Parathyroid adenoma (tissue), 2 donors: Measurements from ENCODE around the gene TAMALIN.
A peak's percentile ranks its signal among the peaks of the same experiment; 100 is the strongest.

Source experiments
- H2AFZ ChIP-seq: fragments of 300-600 bp; sonication (generic); one replicate; pipeline ENCODE4 v1.7.0; 2017; ENCODE audit warnings: antibody characterized with exemption, mild to moderate bottlenecking
- H3K27ac ChIP-seq: fragments of 300-600 bp; sonication (generic); one replicate; pipeline ENCODE4 v1.7.0; 2017
- H3K27me3 ChIP-seq: fragments of 300-600 bp; sonication (generic); one replicate; pipeline ENCODE4 v1.7.0; 2017; ENCODE audit warnings: low read length; ENCODE audit not compliant: control insufficient read depth, insufficient read depth
- H3K36me3 ChIP-seq: fragments of 300-600 bp; sonication (generic); one replicate; pipeline ENCODE4 v1.7.0; 2017; ENCODE audit warnings: low read length; ENCODE audit not compliant: control insufficient read depth, insufficient read depth
- H3K4me1 ChIP-seq: fragments of 300-600 bp; sonication (generic); one replicate; pipeline ENCODE4 v1.7.0; 2017; ENCODE audit warnings: control low read depth
- H3K4me2 ChIP-seq: fragments of 300-600 bp; sonication (generic); one replicate; pipeline ENCODE4 v1.7.0; 2017; ENCODE audit warnings: low read length
- H3K4me3 ChIP-seq: fragments of 300-600 bp; sonication (generic); one replicate; pipeline ENCODE4 v1.7.0; 2017; ENCODE audit warnings: low read depth, low read length
- H3K79me2 ChIP-seq: fragments of 300-600 bp; sonication (generic); one replicate; pipeline ENCODE4 v1.7.0; 2017; ENCODE audit warnings: control low read depth
- H3K9ac ChIP-seq: fragments of 300-600 bp; sonication (generic); one replicate; pipeline ENCODE4 v1.7.0; 2017; ENCODE audit warnings: mild to moderate bottlenecking
- H3K9me3 ChIP-seq: fragments of 300-600 bp; sonication (generic); one replicate; pipeline ENCODE4 v1.7.0; 2017; ENCODE audit warnings: low read length; ENCODE audit not compliant: control insufficient read depth
- TF ChIP-seq, protein P1 (sequence below): fragments of 300-600 bp; sonication (generic); IDR thresholded peaks from one replicate; pipeline ENCODE4 v1.7.0; 2017; ENCODE audit warnings: antibody characterized with exemption, mild to moderate bottlenecking
- donor health status: primary hyperparathyroidism.

Gene TAMALIN

DNA sequence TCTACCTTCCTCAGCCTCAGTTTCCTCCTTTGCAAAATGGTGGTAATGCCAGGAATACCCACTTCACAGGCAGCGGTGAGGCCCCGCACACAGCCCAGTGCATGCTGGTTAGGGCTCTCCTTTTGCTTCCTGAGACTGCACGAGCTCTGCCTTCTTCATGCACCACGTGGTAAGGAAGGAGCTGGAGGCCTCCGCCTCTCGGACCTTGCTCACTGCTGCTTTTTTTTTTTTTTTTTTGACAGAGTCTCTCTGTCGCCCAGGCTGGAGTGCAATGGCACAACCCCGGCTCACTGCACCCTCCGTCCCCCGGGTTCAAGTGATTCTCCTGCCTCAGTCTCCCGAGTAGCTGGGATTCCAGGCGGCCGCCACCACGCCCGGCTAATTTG is 18.1 kb downstream of the TAMALIN start:
- no peak overlapping the region for H3K9ac ChIP-seq
- H3K4me3 ChIP-seq: no peak overlapping the region
- H3K27me3 ChIP-seq: no peaks in the 10 kb centered on the region
- no peak overlapping the region for H3K4me2 ChIP-seq
- H3K4me1 ChIP-seq: peaks cover 7% of the 10 kb centered on the region
- H3K79me2 ChIP-seq: no peaks in the 10 kb centered on the region
- peak overlapping the region; percentile 99 for H2AFZ ChIP-seq
- H3K27ac ChIP-seq: peak overlapping the region; percentile 77
- TF ChIP-seq, protein P1, sequence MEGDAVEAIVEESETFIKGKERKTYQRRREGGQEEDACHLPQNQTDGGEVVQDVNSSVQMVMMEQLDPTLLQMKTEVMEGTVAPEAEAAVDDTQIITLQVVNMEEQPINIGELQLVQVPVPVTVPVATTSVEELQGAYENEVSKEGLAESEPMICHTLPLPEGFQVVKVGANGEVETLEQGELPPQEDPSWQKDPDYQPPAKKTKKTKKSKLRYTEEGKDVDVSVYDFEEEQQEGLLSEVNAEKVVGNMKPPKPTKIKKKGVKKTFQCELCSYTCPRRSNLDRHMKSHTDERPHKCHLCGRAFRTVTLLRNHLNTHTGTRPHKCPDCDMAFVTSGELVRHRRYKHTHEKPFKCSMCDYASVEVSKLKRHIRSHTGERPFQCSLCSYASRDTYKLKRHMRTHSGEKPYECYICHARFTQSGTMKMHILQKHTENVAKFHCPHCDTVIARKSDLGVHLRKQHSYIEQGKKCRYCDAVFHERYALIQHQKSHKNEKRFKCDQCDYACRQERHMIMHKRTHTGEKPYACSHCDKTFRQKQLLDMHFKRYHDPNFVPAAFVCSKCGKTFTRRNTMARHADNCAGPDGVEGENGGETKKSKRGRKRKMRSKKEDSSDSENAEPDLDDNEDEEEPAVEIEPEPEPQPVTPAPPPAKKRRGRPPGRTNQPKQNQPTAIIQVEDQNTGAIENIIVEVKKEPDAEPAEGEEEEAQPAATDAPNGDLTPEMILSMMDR: no peak
- no peaks in the 10 kb centered on the region for H3K9me3 ChIP-seq
- H3K36me3 ChIP-seq: no peaks in the 10 kb centered on the region

DNA sequence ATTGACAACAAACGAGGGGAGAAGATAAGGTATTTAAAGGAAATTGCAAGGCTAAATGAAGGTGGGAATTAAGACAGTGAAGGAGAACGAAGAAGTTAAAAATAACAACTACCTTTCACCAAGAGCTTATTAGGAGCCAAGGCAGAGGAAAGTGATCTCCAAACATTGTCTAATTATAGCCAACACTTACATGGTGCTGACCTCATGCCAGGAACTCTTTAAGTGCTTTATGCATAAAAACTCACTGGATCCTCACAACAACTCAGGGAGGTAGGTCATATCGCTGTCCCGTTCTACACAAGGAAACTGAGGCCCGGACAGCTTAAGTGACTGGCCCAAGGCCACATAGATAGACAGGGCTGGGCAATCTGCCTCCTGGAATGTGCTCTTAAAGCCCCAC is 19.5 kb downstream of the TAMALIN start:
- Histone ChIP-seq H2AFZ (peak overlapping the region; percentile 99), H3K4me3 (no peak overlapping the region), H3K9ac (no peak overlapping the region), H3K79me2 (no peaks in the 10 kb centered on the region), H3K9me3 (no peaks in the 10 kb centered on the region), H3K36me3 (no peaks in the 10 kb centered on the region), H3K4me1 (peaks cover 7% of the 10 kb centered on the region), H3K27ac (peak overlapping the region; percentile 77), H3K4me2 (no peak overlapping the region), H3K27me3 (no peaks in the 10 kb centered on the region)
- TF ChIP-seq, protein P1: no peak

DNA sequence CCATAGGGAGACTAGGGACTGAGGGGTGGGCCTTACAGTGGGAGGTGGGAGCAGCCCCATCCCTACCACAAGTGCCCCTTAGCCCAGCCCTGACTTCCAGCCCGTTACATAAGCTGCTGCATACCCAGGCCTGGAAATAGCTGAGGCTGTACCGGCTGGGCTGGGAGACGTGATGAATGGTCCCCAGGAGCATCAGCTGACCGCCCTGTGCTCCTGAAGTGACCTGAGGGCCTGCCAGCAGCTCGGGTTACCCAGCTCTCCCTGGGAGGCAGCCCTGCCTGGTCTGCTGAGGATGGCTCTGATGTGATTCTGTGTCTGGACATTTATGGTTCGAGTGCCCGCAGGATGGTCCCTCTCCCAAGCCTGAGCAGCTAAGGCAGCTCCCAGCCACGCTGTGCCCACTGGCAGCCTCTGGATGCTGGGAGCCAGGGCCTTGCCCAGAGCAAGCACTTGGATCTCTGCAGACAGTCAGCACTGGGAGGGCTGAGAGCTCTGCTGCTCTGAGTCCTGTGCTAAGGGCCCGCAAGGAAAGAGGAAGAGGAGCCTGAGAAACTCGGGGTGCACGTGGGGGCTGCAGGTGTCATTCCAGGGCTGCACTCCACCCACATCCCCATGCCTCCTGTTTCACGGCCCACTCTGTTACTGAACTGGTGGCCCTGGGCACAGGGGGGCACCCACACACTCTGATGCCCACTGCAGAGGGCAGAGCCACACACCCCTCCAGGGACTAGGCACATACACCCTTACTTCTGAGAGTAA is 20.5 kb downstream of the TAMALIN start:
- H3K9me3 ChIP-seq: no peaks in the 10 kb centered on the region
- no peaks in the 10 kb centered on the region for H3K79me2 ChIP-seq
- H3K27me3 ChIP-seq: no peaks in the 10 kb centered on the region
- H2AFZ ChIP-seq: no peak overlapping the region
- H3K4me1 ChIP-seq: peaks cover 12% of the 10 kb centered on the region
- H3K9ac ChIP-seq: no peak overlapping the region
- TF ChIP-seq, protein P1: no peak
- no peak overlapping the region for H3K4me3 ChIP-seq
- no peak overlapping the region for H3K4me2 ChIP-seq
- H3K27ac ChIP-seq: no peak overlapping the region
- no peaks in the 10 kb centered on the region for H3K36me3 ChIP-seq

DNA sequence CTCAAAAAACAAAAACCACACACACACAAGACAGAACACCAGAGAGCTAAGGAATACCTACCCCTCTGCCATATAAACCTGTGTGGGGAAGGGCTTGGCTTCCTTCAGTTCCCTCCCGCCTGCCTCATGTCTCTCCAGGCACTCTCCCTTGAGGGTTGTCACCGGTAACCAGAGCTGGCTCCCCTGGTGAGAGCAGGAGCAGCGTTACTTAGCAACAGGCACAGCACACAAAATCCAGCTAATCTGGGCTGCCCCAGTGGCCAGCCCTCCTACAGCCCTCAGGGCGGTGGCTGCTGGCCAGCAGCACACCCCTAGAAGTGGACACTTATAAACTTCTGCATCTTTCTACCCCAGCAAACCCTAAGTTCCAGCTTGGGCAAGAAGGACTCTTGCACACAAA is 22.9 kb downstream of the TAMALIN start:
- Histone ChIP-seq H3K4me1 (peaks cover 16% of the 10 kb centered on the region), H3K9me3 (no peaks in the 10 kb centered on the region), H3K79me2 (no peaks in the 10 kb centered on the region), H3K36me3 (no peaks in the 10 kb centered on the region), H2AFZ (peak overlapping the region; percentile 35), H3K27me3 (no peaks in the 10 kb centered on the region), H3K4me3 (no peak overlapping the region), H3K27ac (peak overlapping the region; percentile 33), H3K4me2 (no peak overlapping the region), H3K9ac (no peak overlapping the region)
- TF ChIP-seq, protein P1: no peak

DNA sequence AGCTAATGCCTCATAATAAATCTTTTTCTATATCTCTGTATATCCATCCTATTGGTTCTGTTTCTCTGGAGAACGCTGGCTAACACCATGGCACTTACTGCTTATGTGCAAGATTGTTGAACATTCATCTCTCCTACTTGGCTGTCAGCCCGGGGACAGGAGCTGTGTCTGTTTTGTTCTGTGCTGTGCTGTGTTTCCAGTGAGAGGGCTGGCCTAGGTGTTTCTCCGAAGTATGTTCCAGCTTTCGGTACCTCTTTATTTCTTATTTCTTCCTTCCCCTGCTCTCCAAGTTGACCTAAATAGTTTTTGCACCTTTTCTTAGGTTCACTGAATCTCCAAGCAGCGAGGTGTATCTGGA is 25.7 kb downstream of the TAMALIN start:
- Histone ChIP-seq H3K27me3 (no peaks in the 10 kb centered on the region), H3K27ac (peak overlapping the region; percentile 93), H3K4me2 (peak overlapping the region; percentile 78), H3K4me3 (peak overlapping the region; percentile 62), H3K36me3 (no peaks in the 10 kb centered on the region), H3K9ac (no peak overlapping the region), H3K79me2 (no peaks in the 10 kb centered on the region), H3K4me1 (peaks cover 22% of the 10 kb centered on the region), H3K9me3 (no peaks in the 10 kb centered on the region), H2AFZ (peak overlapping the region; percentile 65)
- TF ChIP-seq, protein P1: no peak
